Measurements from ENCODE around the gene AEBP2.

AEBP2 gene

GRCh38 chr12:19453961-19454360, 14.7 kb downstream of the AEBP2 start:
- H3K36me3 ChIP-seq (ENCODE audit: control insufficient read depth, insufficient read depth, low read length) = no peaks in the 10 kb centered on the region
- H3K79me2 ChIP-seq = peaks cover 60% of the 10 kb centered on the region
- no peak overlapping the region for H2AFZ ChIP-seq
- TF ChIP-seq CTCF (IDR thresholded peaks at IDR 0.05) = no peak
- H3K9ac ChIP-seq = no peak overlapping the region
- H3K27ac ChIP-seq = no peak overlapping the region
- H3K9me3 ChIP-seq (ENCODE audit: control insufficient read depth, low read length) = no peaks in the 10 kb centered on the region
- no peak overlapping the region for H3K4me2 ChIP-seq (ENCODE audit: low read length)
- no peaks in the 10 kb centered on the region for H3K27me3 ChIP-seq (ENCODE audit: control insufficient read depth, insufficient read depth, low read length)
- peaks cover 3% of the 10 kb centered on the region for H3K4me1 ChIP-seq
- no peak overlapping the region for H3K4me3 ChIP-seq (ENCODE audit: low read depth, low read length)

GRCh38 chr12:19454837-19455236, 15.5 kb downstream of the AEBP2 start:
- H2AFZ ChIP-seq = no peak overlapping the region
- no peak overlapping the region for H3K27ac ChIP-seq
- H3K27me3 ChIP-seq (ENCODE audit: control insufficient read depth, insufficient read depth, low read length) = no peaks in the 10 kb centered on the region
- peaks cover 61% of the 10 kb centered on the region for H3K79me2 ChIP-seq
- no peak overlapping the region for H3K9ac ChIP-seq
- H3K4me1 ChIP-seq = peaks cover 3% of the 10 kb centered on the region
- no peaks in the 10 kb centered on the region for H3K36me3 ChIP-seq (ENCODE audit: control insufficient read depth, insufficient read depth, low read length)
- H3K9me3 ChIP-seq (ENCODE audit: control insufficient read depth, low read length) = no peaks in the 10 kb centered on the region
- TF ChIP-seq CTCF (IDR thresholded peaks at IDR 0.05) = no peak
- H3K4me3 ChIP-seq (ENCODE audit: low read depth, low read length) = no peak overlapping the region
- H3K4me2 ChIP-seq (ENCODE audit: low read length) = no peak overlapping the region

- TF ChIP-seq CTCF (IDR thresholded peaks at IDR 0.05) = no peak
- Histone ChIP-seq H3K9me3 (ENCODE audit: control insufficient read depth, low read length) (no peaks in the 10 kb centered on the region), H3K79me2 (peaks cover 61% of the 10 kb centered on the region), H3K4me1 (peaks cover under 1% of the 10 kb centered on the region), H3K4me2 (ENCODE audit: low read length) (no peak overlapping the region), H2AFZ (no peak overlapping the region), H3K27me3 (ENCODE audit: control insufficient read depth, insufficient read depth, low read length) (no peaks in the 10 kb centered on the region), H3K9ac (no peak overlapping the region), H3K36me3 (ENCODE audit: control insufficient read depth, insufficient read depth, low read length) (no peaks in the 10 kb centered on the region), H3K27ac (no peak overlapping the region), H3K4me3 (ENCODE audit: low read depth, low read length) (no peak overlapping the region)
Observed at GRCh38 chr12:19456176-19456575, 16.9 kb downstream of the AEBP2 start.

GRCh38 chr12:19457561-19457960, 18.3 kb downstream of the AEBP2 start:
- Histone ChIP-seq H3K36me3 (ENCODE audit: control insufficient read depth, insufficient read depth, low read length) (no peaks in the 10 kb centered on the region), H3K4me3 (ENCODE audit: low read depth, low read length) (no peak overlapping the region), H3K4me2 (ENCODE audit: low read length) (no peak overlapping the region), H3K9ac (no peak overlapping the region), H3K79me2 (peaks cover 50% of the 10 kb centered on the region), H3K27ac (no peak overlapping the region), H3K9me3 (ENCODE audit: control insufficient read depth, low read length) (no peaks in the 10 kb centered on the region), H3K4me1 (no peaks in the 10 kb centered on the region), H2AFZ (no peak overlapping the region), H3K27me3 (ENCODE audit: control insufficient read depth, insufficient read depth, low read length) (no peaks in the 10 kb centered on the region)
- no peak for TF ChIP-seq CTCF (IDR thresholded peaks at IDR 0.05)

GRCh38 chr12:19458733-19459132, 19.4 kb downstream of the AEBP2 start:
- Histone ChIP-seq H3K27ac (no peak overlapping the region), H3K36me3 (ENCODE audit: control insufficient read depth, insufficient read depth, low read length) (no peaks in the 10 kb centered on the region), H3K4me1 (no peaks in the 10 kb centered on the region), H3K4me3 (ENCODE audit: low read depth, low read length) (no peak overlapping the region), H2AFZ (no peak overlapping the region), H3K9me3 (ENCODE audit: control insufficient read depth, low read length) (no peaks in the 10 kb centered on the region), H3K27me3 (ENCODE audit: control insufficient read depth, insufficient read depth, low read length) (no peaks in the 10 kb centered on the region), H3K4me2 (ENCODE audit: low read length) (no peak overlapping the region), H3K9ac (no peak overlapping the region), H3K79me2 (peaks cover 43% of the 10 kb centered on the region)
- TF ChIP-seq CTCF (IDR thresholded peaks at IDR 0.05) = no peak
